GM12864 (cell line): ENCODE data around the gene CPB2.

ENCODE experiments used
- DNase-seq: peaks from one replicate; pipeline ENCODE4 v3.0.0-alpha.2; 2011; ENCODE audit warnings: low read depth
- H3K4me3 ChIP-seq: 2 replicates; pipeline ENCODE4 v1.5.1; 2011; ENCODE audit warnings: mild to moderate bottlenecking, low read depth, low read length, control low read depth
- TF ChIP-seq, protein P1 (sequence below): IDR thresholded peaks from 2 replicates; pipeline ENCODE4 v1.5.1; 2011; ENCODE audit warnings: low read depth, mild to moderate bottlenecking, moderate library complexity, low read length, control low read depth, inconsistent platforms; ENCODE audit errors: missing control alignments

Gene CPB2

DNA sequence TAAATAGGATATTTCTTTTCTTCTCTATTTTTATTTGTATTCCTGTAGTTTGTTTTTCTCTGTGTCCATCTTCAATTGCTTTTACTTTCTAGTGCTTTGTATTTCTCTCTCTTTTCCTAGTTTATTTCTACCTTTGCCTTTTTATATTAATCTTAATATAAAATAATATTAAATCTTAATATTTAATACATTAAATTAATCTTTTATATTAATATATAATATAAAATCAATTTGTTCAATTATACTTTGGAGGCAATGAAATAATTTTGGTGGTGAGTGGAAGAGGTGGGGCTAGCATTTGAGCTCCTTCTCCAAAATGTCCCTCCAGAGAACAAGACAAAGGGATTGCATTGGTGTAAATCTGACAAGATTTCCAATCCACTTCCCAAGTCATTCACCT is 6.3 kb upstream of the CPB2 start:
- no peak for DNase-seq
- TF ChIP-seq, protein P1, sequence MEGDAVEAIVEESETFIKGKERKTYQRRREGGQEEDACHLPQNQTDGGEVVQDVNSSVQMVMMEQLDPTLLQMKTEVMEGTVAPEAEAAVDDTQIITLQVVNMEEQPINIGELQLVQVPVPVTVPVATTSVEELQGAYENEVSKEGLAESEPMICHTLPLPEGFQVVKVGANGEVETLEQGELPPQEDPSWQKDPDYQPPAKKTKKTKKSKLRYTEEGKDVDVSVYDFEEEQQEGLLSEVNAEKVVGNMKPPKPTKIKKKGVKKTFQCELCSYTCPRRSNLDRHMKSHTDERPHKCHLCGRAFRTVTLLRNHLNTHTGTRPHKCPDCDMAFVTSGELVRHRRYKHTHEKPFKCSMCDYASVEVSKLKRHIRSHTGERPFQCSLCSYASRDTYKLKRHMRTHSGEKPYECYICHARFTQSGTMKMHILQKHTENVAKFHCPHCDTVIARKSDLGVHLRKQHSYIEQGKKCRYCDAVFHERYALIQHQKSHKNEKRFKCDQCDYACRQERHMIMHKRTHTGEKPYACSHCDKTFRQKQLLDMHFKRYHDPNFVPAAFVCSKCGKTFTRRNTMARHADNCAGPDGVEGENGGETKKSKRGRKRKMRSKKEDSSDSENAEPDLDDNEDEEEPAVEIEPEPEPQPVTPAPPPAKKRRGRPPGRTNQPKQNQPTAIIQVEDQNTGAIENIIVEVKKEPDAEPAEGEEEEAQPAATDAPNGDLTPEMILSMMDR, result no peak
- H3K4me3 ChIP-seq, result no peak overlapping the region

DNA sequence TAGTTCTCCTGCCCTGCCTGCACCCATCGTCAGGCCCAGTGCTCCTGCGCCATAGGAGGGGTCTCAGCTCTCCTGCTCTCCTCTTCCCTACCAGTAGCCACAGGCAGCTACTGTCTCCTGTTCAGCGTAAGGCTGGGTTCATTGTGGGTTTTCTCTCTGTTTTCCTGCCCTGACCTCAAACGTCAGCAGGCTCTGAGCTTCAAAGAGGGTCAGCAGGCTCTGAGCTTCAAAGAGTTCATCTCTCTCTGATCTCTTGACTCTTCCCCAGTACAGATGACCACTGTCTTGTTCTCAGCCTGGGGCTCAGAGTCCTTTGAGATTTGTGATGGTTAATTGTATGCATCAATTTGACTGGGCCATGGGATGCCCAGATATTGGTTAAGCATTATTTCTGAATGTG is 4.6 kb upstream of the CPB2 start:
- no peak for DNase-seq
- TF ChIP-seq, protein P1, result no peak
- H3K4me3 ChIP-seq, result no peak overlapping the region

DNA sequence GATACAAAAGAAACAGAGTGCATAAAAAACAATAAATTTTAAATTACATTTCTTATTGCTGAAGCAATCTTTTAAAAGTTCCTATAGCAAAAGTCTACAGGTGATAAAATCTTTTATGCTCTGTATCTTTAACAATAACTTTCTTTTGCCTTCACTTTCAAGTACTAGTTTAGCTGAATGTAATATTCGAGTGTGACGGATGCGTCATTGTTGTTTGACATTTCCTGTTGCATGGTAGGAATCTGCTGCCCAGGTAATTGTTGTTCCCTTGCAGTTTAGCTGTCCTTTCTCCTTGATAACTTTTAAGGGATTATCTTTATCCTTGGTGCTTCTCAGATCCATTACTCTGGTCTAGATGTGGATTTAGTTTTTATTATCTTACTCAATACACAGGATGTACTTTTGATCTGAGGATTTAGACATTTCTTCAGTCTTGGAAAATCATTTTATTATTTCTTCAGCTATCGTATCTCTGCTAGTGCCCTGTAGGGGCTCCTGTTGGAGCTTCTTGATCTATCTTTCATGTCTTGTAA is 2.1 kb upstream of the CPB2 start:
- DNase-seq, result no peak
- TF ChIP-seq, protein P1, result no peak
- no peak overlapping the region for H3K4me3 ChIP-seq

DNA sequence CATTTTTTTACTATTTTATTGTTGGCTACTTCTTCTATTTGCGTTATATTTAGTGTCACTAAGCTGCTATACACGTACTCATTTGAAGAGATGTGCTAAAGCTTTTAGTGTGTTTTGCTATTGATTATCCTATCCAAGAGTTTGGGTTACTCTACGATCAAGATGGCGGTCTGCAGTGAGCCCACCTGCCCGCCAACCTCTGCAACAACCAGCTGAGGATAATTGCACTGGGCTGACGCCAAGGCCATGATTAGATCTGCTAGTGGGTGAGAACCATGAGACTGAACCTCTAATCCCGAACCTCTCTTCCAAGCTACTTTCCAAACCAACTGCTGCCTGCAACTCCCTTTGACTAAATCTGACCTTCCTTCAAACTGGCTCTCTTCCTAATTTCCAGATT is 1.8 kb downstream of the CPB2 start:
- no peak overlapping the region for H3K4me3 ChIP-seq

DNA sequence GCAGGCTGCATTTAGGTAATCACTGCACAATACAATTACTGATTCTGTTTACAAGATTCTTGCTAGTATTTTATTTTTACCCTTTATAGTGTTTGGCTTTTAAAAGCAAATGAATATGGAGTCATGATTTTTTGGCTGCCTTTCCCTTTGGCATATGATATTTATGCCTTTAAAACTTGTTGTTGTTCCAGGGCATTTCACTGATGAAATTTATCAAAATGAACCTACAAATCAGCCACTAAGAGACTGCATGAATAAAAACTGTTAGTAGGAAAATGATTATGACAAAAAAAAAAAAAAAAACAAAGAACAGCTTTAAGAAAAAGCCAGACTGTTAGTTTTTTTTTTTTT is 2.6 kb downstream of the CPB2 start:
- DNase-seq, result no peak
- TF ChIP-seq, protein P1, result no peak
- no peak overlapping the region for H3K4me3 ChIP-seq

More for the DNA sequence above, 1.8 kb downstream of the CPB2 start:
- TF ChIP-seq, protein P1, result no peak
- DNase-seq, result no peak

DNA sequence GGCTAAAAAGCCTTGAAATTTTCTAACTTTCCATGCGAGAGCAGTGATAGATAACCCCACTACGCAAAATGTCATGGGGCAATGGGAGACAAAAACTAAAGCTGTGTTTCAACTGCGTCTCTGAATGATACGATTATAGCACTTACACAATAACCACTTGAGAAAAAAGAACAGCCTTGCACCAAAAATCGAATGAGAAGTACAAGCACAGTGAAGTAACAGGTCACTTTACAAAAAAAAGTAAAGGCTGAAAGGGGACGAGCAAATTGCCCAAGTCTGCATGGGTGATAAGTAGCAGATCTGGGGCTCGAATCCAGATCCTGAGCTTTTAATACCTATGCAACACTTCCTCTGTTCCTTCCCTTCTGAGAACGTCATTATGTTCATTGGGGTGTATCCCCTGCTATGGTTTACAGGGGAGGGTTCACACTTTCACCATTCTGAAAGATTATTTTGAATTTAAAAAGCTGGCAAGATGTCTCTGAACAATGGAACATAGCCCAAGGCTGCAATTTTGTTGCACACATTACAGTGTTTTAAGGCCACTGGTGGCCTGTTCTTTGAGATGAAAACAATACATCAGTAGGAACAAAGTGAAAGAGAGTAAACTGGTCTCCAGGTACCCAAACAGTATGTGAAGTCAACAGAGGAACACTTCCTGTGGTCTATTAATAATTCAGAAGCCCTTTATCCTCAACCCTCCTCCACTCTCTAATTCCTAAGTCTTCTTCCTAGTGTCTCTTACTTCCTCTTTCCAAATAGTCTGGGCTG is 3.2 kb downstream of the CPB2 start:
- TF ChIP-seq, protein P1, result no peak
- DNase-seq, result no peak
- H3K4me3 ChIP-seq, result no peak overlapping the region

DNA sequence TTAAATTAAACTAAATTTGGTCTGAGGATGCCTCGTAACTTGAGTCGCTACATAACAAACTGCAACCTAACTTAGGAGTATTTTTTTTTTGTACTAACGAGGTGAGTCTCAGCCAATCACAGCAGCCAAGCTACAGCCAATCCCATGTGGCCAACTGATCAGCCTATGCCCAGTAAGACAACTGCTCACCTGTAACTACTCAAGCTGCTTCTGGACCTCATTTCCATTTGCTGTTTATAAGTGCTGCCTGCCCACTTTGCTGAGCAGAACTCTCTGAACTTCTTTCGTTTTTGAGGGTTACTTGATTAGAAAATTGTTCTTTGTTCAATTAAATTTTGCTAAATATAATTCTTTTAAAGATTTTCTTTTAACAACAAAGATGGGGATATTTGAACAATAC is 3.8 kb downstream of the CPB2 start:
- DNase-seq, result no peak
- no peak overlapping the region for H3K4me3 ChIP-seq
- TF ChIP-seq, protein P1, result no peak
